Measurements from ENCODE around the gene MYL4. TPM values are rescaled to one million over a fixed set of nuclear protein-coding genes. Genes with fewer than 3 reads are reported as not detected.

MYL4 gene
- total and polyA plus RNA-seq, 10 of the 15 experiments (the other 5 are each of a cell fraction or from before 2014, with no cell fraction given): 0.23 to 1.6 (median 0.58) TPM; not detected in 3

DNA sequence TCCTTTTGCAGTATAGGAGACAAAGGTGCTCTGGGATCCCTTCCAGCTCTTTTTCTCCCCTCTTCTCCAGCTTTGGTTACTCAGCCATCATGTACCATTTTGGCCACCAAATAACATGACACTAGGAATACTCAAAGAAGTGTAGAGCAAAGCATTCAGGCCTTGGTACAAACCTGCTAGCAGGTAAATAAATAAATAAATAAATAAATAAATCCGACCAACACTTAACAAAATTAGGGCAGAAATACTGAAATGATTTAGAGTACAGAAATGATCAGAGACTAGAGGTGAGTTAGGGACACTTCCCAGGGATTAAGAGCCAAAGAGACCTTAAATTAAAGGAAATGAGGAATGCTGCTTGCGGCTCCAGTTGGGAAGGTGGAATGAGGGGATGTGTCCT lies 26.8 kb downstream of the MYL4 start:
- WGBS (ENCODE audit: insufficient coverage, insufficient replicate concordance, low lambda C conversion rate, missing lambda C conversion rate): 86% methylated on average over 2 of the region's 2 CpGs
- Histone ChIP-seq H3K4me2 (ENCODE audit: control insufficient read depth, insufficient read depth) (no peak overlapping the region), H3K79me2 (ENCODE audit: control insufficient read depth, insufficient read depth, low read length) (no peaks in the 10 kb centered on the region), H2AFZ (ENCODE audit: control insufficient read depth, low read depth, low read length) (no peak overlapping the region), H3K27ac (ENCODE audit: control insufficient read depth, insufficient read depth) (no peak overlapping the region), H3K4me3 (no peak overlapping the region), H3K4me1 (ENCODE audit: control insufficient read depth, insufficient read depth, low read length) (peaks cover 18% of the 10 kb centered on the region), H3K36me3 (ENCODE audit: control insufficient read depth in 2 of 2, insufficient read depth in 2 of 2, low read length in 1 of 2) (no peaks in the 10 kb centered on the region), H3K9me3 (replicated peaks; ENCODE audit: control insufficient read depth, insufficient read depth, low read length) (peaks cover 8% of the 10 kb centered on the region; the same call in 2 of the 3 replicates), H3K27me3 (replicated peaks in 1 of 2; ENCODE audit: control insufficient read depth in 2 of 2, insufficient read depth in 2 of 2, low read length in 1 of 2) (no peaks in the 10 kb centered on the region), H3K9ac (ENCODE audit: control insufficient read depth, insufficient read depth, low read length) (no peak overlapping the region), H4K20me1 (ENCODE audit: control insufficient read depth, insufficient read depth) (no peaks in the 10 kb centered on the region)
- no TSS peak for BruUV-seq (replicated peaks)
- no peak for ATAC-seq
- POLR2A ChIA-PET: no interaction called here
- SMC1A ChIA-PET (ENCODE audit: uncharacterized antibody, unreplicated experiment): interaction anchor here (3.5 kb wide), 1 partner anchor 51 kb away, joined by 22 read pairs; no protein-coding TSS in a partner anchor
- FAIRE-seq: no peak
- no peak for DNase-seq (ENCODE audit: low read depth, low spot score)
- RAD21 ChIA-PET (ENCODE audit: unreplicated experiment): no interaction called here
- intact Hi-C loops (cut with micrococcal nuclease; ENCODE audit: unreplicated experiment): no loop called here
- CTCF ChIA-PET: interaction anchor here (0.8 kb wide), 1 partner anchor 16 kb away, joined by 3 read pairs; no protein-coding TSS in a partner anchor
- in situ Hi-C loops (cut with MboI): no loop called here
- no peak for TF ChIP-seq TAF1 (IDR thresholded peaks at IDR 0.05; ENCODE audit: borderline replicate concordance, low read depth, low read length)
- TF ChIP-seq KAT2A (conservative IDR thresholded peaks at IDR 0.05; ENCODE audit: control insufficient read depth, low read depth, low read length): no peak
- TF ChIP-seq, protein P1, sequence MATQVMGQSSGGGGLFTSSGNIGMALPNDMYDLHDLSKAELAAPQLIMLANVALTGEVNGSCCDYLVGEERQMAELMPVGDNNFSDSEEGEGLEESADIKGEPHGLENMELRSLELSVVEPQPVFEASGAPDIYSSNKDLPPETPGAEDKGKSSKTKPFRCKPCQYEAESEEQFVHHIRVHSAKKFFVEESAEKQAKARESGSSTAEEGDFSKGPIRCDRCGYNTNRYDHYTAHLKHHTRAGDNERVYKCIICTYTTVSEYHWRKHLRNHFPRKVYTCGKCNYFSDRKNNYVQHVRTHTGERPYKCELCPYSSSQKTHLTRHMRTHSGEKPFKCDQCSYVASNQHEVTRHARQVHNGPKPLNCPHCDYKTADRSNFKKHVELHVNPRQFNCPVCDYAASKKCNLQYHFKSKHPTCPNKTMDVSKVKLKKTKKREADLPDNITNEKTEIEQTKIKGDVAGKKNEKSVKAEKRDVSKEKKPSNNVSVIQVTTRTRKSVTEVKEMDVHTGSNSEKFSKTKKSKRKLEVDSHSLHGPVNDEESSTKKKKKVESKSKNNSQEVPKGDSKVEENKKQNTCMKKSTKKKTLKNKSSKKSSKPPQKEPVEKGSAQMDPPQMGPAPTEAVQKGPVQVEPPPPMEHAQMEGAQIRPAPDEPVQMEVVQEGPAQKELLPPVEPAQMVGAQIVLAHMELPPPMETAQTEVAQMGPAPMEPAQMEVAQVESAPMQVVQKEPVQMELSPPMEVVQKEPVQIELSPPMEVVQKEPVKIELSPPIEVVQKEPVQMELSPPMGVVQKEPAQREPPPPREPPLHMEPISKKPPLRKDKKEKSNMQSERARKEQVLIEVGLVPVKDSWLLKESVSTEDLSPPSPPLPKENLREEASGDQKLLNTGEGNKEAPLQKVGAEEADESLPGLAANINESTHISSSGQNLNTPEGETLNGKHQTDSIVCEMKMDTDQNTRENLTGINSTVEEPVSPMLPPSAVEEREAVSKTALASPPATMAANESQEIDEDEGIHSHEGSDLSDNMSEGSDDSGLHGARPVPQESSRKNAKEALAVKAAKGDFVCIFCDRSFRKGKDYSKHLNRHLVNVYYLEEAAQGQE (IDR thresholded peaks at IDR 0.05; ENCODE audit: low read depth, low read length): no peak
- TF ChIP-seq, protein P2, sequence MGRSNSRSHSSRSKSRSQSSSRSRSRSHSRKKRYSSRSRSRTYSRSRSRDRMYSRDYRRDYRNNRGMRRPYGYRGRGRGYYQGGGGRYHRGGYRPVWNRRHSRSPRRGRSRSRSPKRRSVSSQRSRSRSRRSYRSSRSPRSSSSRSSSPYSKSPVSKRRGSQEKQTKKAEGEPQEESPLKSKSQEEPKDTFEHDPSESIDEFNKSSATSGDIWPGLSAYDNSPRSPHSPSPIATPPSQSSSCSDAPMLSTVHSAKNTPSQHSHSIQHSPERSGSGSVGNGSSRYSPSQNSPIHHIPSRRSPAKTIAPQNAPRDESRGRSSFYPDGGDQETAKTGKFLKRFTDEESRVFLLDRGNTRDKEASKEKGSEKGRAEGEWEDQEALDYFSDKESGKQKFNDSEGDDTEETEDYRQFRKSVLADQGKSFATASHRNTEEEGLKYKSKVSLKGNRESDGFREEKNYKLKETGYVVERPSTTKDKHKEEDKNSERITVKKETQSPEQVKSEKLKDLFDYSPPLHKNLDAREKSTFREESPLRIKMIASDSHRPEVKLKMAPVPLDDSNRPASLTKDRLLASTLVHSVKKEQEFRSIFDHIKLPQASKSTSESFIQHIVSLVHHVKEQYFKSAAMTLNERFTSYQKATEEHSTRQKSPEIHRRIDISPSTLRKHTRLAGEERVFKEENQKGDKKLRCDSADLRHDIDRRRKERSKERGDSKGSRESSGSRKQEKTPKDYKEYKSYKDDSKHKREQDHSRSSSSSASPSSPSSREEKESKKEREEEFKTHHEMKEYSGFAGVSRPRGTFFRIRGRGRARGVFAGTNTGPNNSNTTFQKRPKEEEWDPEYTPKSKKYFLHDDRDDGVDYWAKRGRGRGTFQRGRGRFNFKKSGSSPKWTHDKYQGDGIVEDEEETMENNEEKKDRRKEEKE (IDR thresholded peaks at IDR 0.05): no peak
- no peak for TF ChIP-seq IKZF1 (conservative IDR thresholded peaks at IDR 0.05)
- no peak for TF ChIP-seq HDAC2 (IDR thresholded peaks at IDR 0.05)
- TF ChIP-seq, protein P3, sequence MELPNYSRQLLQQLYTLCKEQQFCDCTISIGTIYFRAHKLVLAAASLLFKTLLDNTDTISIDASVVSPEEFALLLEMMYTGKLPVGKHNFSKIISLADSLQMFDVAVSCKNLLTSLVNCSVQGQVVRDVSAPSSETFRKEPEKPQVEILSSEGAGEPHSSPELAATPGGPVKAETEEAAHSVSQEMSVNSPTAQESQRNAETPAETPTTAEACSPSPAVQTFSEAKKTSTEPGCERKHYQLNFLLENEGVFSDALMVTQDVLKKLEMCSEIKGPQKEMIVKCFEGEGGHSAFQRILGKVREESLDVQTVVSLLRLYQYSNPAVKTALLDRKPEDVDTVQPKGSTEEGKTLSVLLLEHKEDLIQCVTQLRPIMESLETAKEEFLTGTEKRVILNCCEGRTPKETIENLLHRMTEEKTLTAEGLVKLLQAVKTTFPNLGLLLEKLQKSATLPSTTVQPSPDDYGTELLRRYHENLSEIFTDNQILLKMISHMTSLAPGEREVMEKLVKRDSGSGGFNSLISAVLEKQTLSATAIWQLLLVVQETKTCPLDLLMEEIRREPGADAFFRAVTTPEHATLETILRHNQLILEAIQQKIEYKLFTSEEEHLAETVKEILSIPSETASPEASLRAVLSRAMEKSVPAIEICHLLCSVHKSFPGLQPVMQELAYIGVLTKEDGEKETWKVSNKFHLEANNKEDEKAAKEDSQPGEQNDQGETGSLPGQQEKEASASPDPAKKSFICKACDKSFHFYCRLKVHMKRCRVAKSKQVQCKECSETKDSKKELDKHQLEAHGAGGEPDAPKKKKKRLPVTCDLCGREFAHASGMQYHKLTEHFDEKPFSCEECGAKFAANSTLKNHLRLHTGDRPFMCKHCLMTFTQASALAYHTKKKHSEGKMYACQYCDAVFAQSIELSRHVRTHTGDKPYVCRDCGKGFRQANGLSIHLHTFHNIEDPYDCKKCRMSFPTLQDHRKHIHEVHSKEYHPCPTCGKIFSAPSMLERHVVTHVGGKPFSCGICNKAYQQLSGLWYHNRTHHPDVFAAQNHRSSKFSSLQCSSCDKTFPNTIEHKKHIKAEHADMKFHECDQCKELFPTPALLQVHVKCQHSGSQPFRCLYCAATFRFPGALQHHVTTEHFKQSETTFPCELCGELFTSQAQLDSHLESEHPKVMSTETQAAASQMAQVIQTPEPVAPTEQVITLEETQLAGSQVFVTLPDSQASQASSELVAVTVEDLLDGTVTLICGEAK (IDR thresholded peaks at IDR 0.05; ENCODE audit: borderline replicate concordance): no peak
- TF ChIP-seq, protein P4, sequence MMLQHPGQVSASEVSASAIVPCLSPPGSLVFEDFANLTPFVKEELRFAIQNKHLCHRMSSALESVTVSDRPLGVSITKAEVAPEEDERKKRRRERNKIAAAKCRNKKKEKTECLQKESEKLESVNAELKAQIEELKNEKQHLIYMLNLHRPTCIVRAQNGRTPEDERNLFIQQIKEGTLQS (IDR thresholded peaks at IDR 0.05; ENCODE audit: borderline replicate concordance, extremely low read depth, low read depth, low read length): no peak
- TF ChIP-seq CREM (IDR thresholded peaks at IDR 0.05; ENCODE audit: low read depth): no peak
- TF ChIP-seq BHLHE40 (IDR thresholded peaks at IDR 0.05; ENCODE audit: borderline replicate concordance in 1 of 2, low read depth in 2 of 2, low read length in 1 of 2): no peak
- TF ChIP-seq, protein P5, sequence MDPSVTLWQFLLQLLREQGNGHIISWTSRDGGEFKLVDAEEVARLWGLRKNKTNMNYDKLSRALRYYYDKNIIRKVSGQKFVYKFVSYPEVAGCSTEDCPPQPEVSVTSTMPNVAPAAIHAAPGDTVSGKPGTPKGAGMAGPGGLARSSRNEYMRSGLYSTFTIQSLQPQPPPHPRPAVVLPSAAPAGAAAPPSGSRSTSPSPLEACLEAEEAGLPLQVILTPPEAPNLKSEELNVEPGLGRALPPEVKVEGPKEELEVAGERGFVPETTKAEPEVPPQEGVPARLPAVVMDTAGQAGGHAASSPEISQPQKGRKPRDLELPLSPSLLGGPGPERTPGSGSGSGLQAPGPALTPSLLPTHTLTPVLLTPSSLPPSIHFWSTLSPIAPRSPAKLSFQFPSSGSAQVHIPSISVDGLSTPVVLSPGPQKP (IDR thresholded peaks at IDR 0.05; ENCODE audit: low read depth, low read length): no peak

All from GM12878 (cell line).